Naive thymus-derived CD4-positive, alpha-beta T cell (primary cell): ENCODE measurements around the gene PA2G4. TPM values are rescaled to one million over a fixed set of nuclear protein-coding genes. Genes with fewer than 3 reads are reported as not detected.
A peak's percentile ranks its signal among the peaks of the same experiment; 100 is the strongest.

Experiments used
- ATAC-seq: fragments of 150-1000 bp; cut with Tn5 transposase; 2 replicates; pipeline ENCODE4 v1.10.0; 2021; ENCODE audit warnings: mild to moderate bottlenecking, moderate library complexity
- CTCF ChIA-PET: fragments of 350-600 bp; sonication (Branson Sonifier 250); formaldehyde crosslinking; loops from one replicate; lab custom pipeline; 2021; ENCODE audit warnings: antibody characterized with exemption; lab: Charles Lee
- POLR2A ChIA-PET: fragments of 350-600 bp; sonication (Branson Sonifier 250); formaldehyde crosslinking; loops from one replicate; lab custom pipeline; 2021; ENCODE audit warnings: antibody characterized with exemption, inconsistent platforms; lab: Charles Lee
- DNase-seq, 9 donors: peaks; one replicate each; pipeline versions ENCODE4 v3.0.0 to v3.0.0-alpha.2; 2020 to 2022; ENCODE audit warnings: mixed read lengths in 1 of 9
- H3K27ac ChIP-seq: one replicate; pipeline ENCODE4 v1.7.0; 2013; ENCODE audit warnings: mild to moderate bottlenecking, low read depth, low read length, moderate library complexity
- H3K27me3 ChIP-seq, 2 donors: one replicate each; pipeline ENCODE4 v1.7.0; 2013; ENCODE audit warnings: low read length in 2 of 2, mild to moderate bottlenecking in 2 of 2, moderate library complexity in 2 of 2; ENCODE audit not compliant: control insufficient read depth in 2 of 2, insufficient read depth in 2 of 2
- H3K36me3 ChIP-seq, 3 experiments: 1 replicate in 2 of 3; 2 replicates in 1 of 3; pipeline ENCODE4 v1.7.0; 2013; ENCODE audit warnings: low read length in 3 of 3, mild to moderate bottlenecking in 3 of 3, moderate library complexity in 1 of 3; ENCODE audit not compliant: insufficient read depth in 3 of 3, control insufficient read depth in 2 of 3
- H3K4me1 ChIP-seq, 2 donors: one replicate each; pipeline ENCODE4 v1.7.0; 2013; ENCODE audit warnings: low read length in 2 of 2, mild to moderate bottlenecking in 2 of 2, moderate library complexity in 1 of 2; ENCODE audit not compliant: control insufficient read depth in 2 of 2, insufficient read depth in 2 of 2
- H3K4me3 ChIP-seq: 2 replicates; pipeline ENCODE4 v1.7.0; 2013; ENCODE audit warnings: mild to moderate bottlenecking, low read length
- H3K9me3 ChIP-seq, 3 experiments: 1 replicate in 2 of 3; 2 replicates in 1 of 3; pipeline ENCODE4 v1.7.0; 2013; ENCODE audit warnings: low read length in 3 of 3; ENCODE audit not compliant: control insufficient read depth in 2 of 3
- H3K27ac Mint-ChIP-seq, 9 donors: one replicate each; pipeline ENCODE4 v1.8.0; 2020 to 2022; ENCODE audit warnings: mixed read lengths in 9 of 9, mild to moderate bottlenecking in 8 of 9, moderate library complexity in 5 of 9, inconsistent platforms in 2 of 9
- H3K27me3 Mint-ChIP-seq, 5 donors: one replicate each; pipeline ENCODE4 v1.8.0; 2021 to 2022; ENCODE audit warnings: mixed read lengths in 5 of 5, mild to moderate bottlenecking in 1 of 5
- H3K36me3 Mint-ChIP-seq, 5 donors: one replicate each; pipeline ENCODE4 v1.8.0; 2020 to 2022; ENCODE audit warnings: mixed read lengths in 5 of 5, mild to moderate bottlenecking in 3 of 5, inconsistent platforms in 1 of 5
- H3K4me1 Mint-ChIP-seq, 7 donors: one replicate each; pipeline ENCODE4 v1.8.0; 2020 to 2022; ENCODE audit warnings: mixed read lengths in 7 of 7, mild to moderate bottlenecking in 3 of 7, inconsistent platforms in 1 of 7
- H3K4me3 Mint-ChIP-seq, 10 donors: one replicate each; pipeline ENCODE4 v1.8.0; 2020 to 2022; ENCODE audit warnings: mild to moderate bottlenecking in 10 of 10, mixed read lengths in 10 of 10, moderate library complexity in 6 of 10, inconsistent platforms in 2 of 10
- H3K9me3 Mint-ChIP-seq, 11 donors: one replicate each; pipeline ENCODE4 v1.8.0; 2020 to 2022; ENCODE audit warnings: mixed read lengths in 11 of 11, mild to moderate bottlenecking in 4 of 11, inconsistent platforms in 1 of 11, moderate library complexity in 1 of 11
- intact Hi-C, 2 donors: fragments of 100-400 bp; cut with micrococcal nuclease; formaldehyde crosslinking; loops; one replicate each; pipeline ENCODE4 v1.15.1; 2023
- polyA plus RNA-seq, 2 donors: library from polyadenylated mRNA; unstranded; fragments of 300-500 nt; fragmentation: Illumina TruSeq; gene quantifications; one replicate each; pipeline ENCODE4 v1.2.3, GENCODE V29; 2021
- total RNA-seq, 6 experiments: library from RNA in 5 of 6; stranded (reverse) in 5 of 6; gene quantifications; 1 replicate in 5 of 6; 2 replicates in 1 of 6; pipeline ENCODE4 v1.2.3 and lab custom pipeline; 2021 to 2026

The PA2G4 gene
- total and polyA plus RNA-seq, 7 experiments from 2014 or later: 61.7 to 254 (median 121) TPM

DNA sequence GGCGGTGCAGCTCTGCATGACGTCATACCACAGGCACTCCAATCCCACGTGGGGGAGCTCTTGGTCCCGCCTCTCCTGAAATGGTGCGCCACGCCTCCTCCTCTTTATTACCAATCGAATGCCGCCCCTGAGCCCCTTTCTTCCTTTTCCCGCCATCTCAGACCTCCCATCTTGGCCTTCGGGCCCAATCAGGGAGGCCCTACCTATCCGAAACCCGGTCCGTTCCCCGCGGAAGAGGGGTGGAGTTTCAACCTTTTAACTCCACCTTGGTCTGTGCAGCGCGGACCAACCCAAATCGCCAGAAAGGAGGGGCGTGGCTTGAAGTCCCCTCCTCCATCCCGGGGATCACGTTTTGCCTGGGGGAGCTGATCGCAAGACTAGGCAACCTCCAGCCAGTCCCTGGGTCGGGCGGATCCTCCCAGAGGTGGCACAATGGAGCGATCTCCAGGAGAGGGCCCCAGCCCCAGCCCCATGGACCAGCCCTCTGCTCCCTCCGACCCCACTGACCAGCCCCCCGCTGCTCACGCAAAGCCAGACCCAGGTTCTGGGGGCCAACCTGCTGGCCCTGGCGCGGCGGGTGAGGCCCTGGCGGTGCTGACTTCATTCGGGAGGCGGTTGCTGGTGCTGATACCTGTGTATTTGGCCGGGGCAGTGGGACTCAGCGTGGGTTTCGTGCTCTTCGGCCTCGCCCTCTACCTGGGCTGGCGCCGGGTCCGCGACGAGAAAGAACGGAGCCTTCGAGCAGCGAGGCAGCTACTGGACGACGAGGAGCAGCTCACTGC lies 23.7 kb downstream of the PA2G4 start, which contains the start of gene ESYT1:
ESYT1 (plus strand) TSS at position 380 of the 782 bp plus-strand sequence; CDS start at position 433, 53 bp downstream.
- Histone ChIP-seq H3K27ac (peak within 1 kb of the TSS; percentile 84), H3K4me3 (peak within 1 kb of the TSS; percentile 77), H3K9me3 (no peaks in the 10 kb centered on the region), H3K36me3 (peaks cover 25 to 35% (median 26%) of the 10 kb centered on the region in 3 experiments), H3K4me1 (peaks cover 39 to 54% of the 10 kb centered on the region in 2 donors), H3K27me3 (no peaks in the 10 kb centered on the region)
- ChIA-PET POLR2A (interaction anchor here (0.6 to 13.1 kb wide), 18 partner anchors 11 to 1713 kb away, joined by 3 to 192 read pairs (median 5); partner anchors contain the start of genes ANKRD52, CNPY2, IL23A and MYL6), CTCF (interaction anchor here (0.6 to 13.4 kb wide), 17 partner anchors 8 to 402 kb away, joined by 3 to 193 read pairs (median 4); partner anchors contain the start of genes MYL6, PA2G4, SMARCC2 and ZC3H10)
- Mint-ChIP-seq H3K4me3 (peak within 1 kb of the TSS; percentile 95 to 100 (median 98)), H3K9me3 (peaks cover 0 to 4% (median 0%) of the 10 kb centered on the region in 11 donors), H3K27me3 (no peaks in the 10 kb centered on the region), H3K36me3 (peaks cover 10 to 40% (median 25%) of the 10 kb centered on the region in 5 donors), H3K4me1 (peaks cover 40 to 76% (median 65%) of the 10 kb centered on the region in 7 donors), H3K27ac (peak within 1 kb of the TSS; percentile 86 to 99 (median 91))
- intact Hi-C loops: loop anchor here (1.0 to 5.0 kb wide), 8 partner anchors 10 to 959 kb away; partner anchors contain the start of genes PA2G4 (in 2 of the 2), CS (in 1 of the 2), MYL6B (in 1 of the 2) and NAB2 (in 1 of the 2)
- ATAC-seq: peak; percentile 94
- DNase-seq: peak; percentile 75 to 100 (median 98)

DNA sequence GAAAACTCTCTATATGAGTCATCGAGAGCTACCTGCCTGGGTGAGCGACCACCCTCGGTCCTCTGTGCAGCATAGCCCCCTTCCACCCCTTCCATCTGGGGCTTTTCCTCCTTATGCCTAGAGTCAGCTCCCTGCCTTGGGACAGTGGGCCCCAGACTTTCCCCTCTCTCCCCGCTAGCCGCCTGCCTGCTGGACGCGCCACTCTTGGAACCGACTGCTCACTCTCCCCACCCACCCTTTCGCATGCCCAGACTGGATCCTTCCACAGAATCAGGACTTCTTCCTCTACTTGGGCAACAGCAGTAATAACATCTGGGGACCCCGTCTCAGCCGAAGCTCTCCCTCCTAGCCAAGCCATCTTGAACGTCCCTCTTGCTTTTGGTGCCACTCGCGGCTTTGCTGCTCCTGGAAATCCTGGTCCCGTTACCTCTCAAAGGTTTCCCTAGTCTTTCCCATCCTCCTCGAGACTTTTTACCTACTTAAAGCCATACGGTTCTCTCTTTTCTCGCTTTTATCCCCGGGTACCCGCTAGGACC lies 24.4 kb downstream of the PA2G4 start:
- DNase-seq: peak in 1 of 9 donors; percentile 29
- Mint-ChIP-seq H3K4me1 (peaks cover 40 to 78% (median 69%) of the 10 kb centered on the region in 7 donors), H3K27me3 (no peaks in the 10 kb centered on the region), H3K4me3 (peak overlapping the region; percentile 95 to 100 (median 98)), H3K9me3 (peaks cover 0 to 4% (median 0%) of the 10 kb centered on the region in 11 donors), H3K36me3 (peaks cover 10 to 44% (median 31%) of the 10 kb centered on the region in 5 donors), H3K27ac (peak overlapping the region; percentile 86 to 97 (median 91))
- no peaks in the 10 kb centered on the region for H3K9me3 ChIP-seq
- H3K27me3 ChIP-seq: no peaks in the 10 kb centered on the region
- intact Hi-C loops: loop anchor here (1.0 to 5.0 kb wide), 8 partner anchors 10 to 959 kb away; partner anchors contain the start of genes MYL6B (in 2 of the 2), CS (in 1 of the 2), NAB2 (in 1 of the 2) and PA2G4 (in 1 of the 2)
- peak overlapping the region; percentile 84 for H3K27ac ChIP-seq
- ChIA-PET POLR2A (interaction anchor here (0.6 to 13.1 kb wide), 15 partner anchors 11 to 1712 kb away, joined by 3 to 192 read pairs (median 16); partner anchors contain the start of genes IL23A, MYL6, MYL6B and PA2G4), CTCF (interaction anchor here (1.0 to 13.4 kb wide), 10 partner anchors 10 to 82 kb away, joined by 3 to 193 read pairs (median 4); partner anchors contain the start of genes MYL6, SMARCC2 and ZC3H10)
- no peak for ATAC-seq
- H3K4me1 ChIP-seq: peaks cover 39 to 58% of the 10 kb centered on the region in 2 donors
- H3K4me3 ChIP-seq: peak overlapping the region; percentile 77
- peaks cover 31 to 42% (median 33%) of the 10 kb centered on the region in 3 experiments for H3K36me3 ChIP-seq

DNA sequence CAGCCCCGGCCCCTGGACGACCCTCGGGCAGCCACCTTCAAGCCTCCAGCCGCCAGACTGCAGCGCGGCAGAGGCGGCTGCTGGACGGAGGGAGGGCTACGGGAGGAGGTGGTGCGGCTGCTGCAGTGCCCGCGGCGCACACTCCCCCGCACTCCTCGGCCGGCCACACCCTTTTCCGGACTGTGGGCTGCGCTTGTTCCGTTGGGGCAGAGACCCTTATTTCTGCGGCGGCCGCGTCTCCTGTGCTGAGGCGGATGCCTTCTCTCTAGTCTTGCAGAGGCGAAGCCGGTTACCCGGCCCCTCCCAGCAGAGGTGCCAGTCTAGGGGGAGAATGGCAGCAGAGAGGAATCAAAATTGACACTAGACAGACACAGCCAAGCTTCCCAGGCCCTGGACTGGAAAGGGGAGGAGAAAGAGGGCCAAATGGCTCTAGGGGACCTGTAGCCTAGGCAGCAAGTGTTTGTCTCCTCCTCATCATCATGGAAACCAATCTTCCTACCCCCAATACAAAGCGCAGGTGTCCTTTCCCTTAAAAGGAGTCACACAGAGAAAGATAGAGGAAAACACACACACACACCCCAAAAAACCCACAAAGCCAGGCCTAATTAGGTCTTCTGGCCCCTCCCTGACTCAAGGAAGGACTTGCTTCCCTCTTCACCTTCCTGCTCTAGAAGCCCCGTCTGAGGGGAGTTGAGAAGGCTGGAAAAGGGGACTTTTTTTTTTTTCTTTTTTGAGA lies 25.0 kb downstream of the PA2G4 start:
- Mint-ChIP-seq H3K36me3 (peaks cover 10 to 46% (median 37%) of the 10 kb centered on the region in 5 donors), H3K4me3 (peak overlapping the region; percentile 95 to 100 (median 98)), H3K27me3 (no peaks in the 10 kb centered on the region), H3K4me1 (peaks cover 40 to 75% (median 68%) of the 10 kb centered on the region in 7 donors), H3K27ac (peak overlapping the region; percentile 86 to 97 (median 91)), H3K9me3 (peaks cover 0 to 8% (median 0%) of the 10 kb centered on the region in 11 donors)
- CTCF ChIA-PET: interaction anchor here (0.5 to 13.4 kb wide), 8 partner anchors 11 to 373 kb away, joined by 3 to 193 read pairs (median 8); partner anchors contain the start of genes MYL6 and SMARCC2
- H3K4me3 ChIP-seq: peak overlapping the region; percentile 77
- no peaks in the 10 kb centered on the region for H3K27me3 ChIP-seq
- peak; percentile 34 to 78 (median 68) for DNase-seq
- intact Hi-C loops: loop anchor here in 1 of 2 donors (1.0 to 5.0 kb wide), 5 partner anchors 9 to 958 kb away; partner anchors contain the start of genes MYL6B, NAB2, STAT2 and TIMELESS
- peak; percentile 16 for ATAC-seq
- peak overlapping the region; percentile 84 for H3K27ac ChIP-seq
- H3K4me1 ChIP-seq: peaks cover 39 to 58% of the 10 kb centered on the region in 2 donors
- H3K9me3 ChIP-seq: no peaks in the 10 kb centered on the region
- peaks cover 38 to 48% (median 39%) of the 10 kb centered on the region in 3 experiments for H3K36me3 ChIP-seq
- POLR2A ChIA-PET: interaction anchor here (0.6 to 13.1 kb wide), 12 partner anchors 12 to 209 kb away, joined by 3 to 192 read pairs (median 16); partner anchors contain the start of genes IL23A, MYL6, MYL6B and PA2G4

DNA sequence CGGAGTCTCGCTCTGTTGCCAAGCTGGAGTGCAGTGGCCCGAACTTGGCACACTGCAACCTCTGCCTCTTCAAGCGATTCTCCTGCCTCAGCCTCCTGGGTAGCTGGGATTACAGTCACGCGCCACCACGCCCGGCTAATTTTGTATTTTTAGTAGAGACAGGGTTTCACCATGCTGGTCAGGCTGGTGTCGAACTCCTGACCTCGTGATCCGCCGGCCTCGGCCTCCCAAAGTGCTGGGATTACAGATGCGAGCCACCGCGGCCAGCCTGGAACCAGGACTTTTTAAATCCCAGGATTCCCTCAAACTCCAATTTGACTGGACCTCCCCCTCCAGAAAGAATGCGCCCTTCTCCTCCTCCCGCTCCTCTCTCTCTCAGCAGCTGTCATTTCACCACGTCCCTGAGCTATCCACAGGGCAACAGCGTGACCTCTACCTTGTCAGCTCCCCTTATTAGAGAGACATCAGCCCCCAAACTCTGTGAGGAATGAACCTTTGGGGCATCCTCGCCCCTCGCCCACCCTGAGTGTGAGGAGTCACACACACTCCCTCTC lies 25.7 kb downstream of the PA2G4 start:
- Histone ChIP-seq H3K27ac (peak overlapping the region; percentile 84), H3K4me1 (peaks cover 39 to 55% of the 10 kb centered on the region in 2 donors), H3K36me3 (peaks cover 39 to 54% (median 44%) of the 10 kb centered on the region in 3 experiments), H3K27me3 (no peaks in the 10 kb centered on the region), H3K4me3 (peak overlapping the region; percentile 77), H3K9me3 (no peaks in the 10 kb centered on the region)
- peak overlapping the region; percentile 86 to 97 (median 91) for H3K27ac Mint-ChIP-seq
- H3K36me3 Mint-ChIP-seq: peaks cover 10 to 47% (median 37%) of the 10 kb centered on the region in 5 donors
- intact Hi-C loops: loop anchor here in 1 of 2 donors (1.0 to 5.0 kb wide), 5 partner anchors 8 to 957 kb away; partner anchors contain the start of genes MYL6B, NAB2, STAT2 and TIMELESS
- POLR2A ChIA-PET: interaction anchor here (0.6 to 13.1 kb wide), 10 partner anchors 12 to 209 kb away, joined by 3 to 192 read pairs (median 4); partner anchors contain the start of genes IL23A, MYL6, MYL6B and RPL41
- DNase-seq: no peak
- CTCF ChIA-PET: interaction anchor here (0.5 to 5.2 kb wide), 6 partner anchors 10 to 372 kb away, joined by 3 to 37 read pairs (median 7); partner anchors contain the start of gene SMARCC2
- peaks cover 0 to 8% (median 0%) of the 10 kb centered on the region in 11 donors for H3K9me3 Mint-ChIP-seq
- peaks cover 40 to 71% (median 63%) of the 10 kb centered on the region in 7 donors for H3K4me1 Mint-ChIP-seq
- no peaks in the 10 kb centered on the region for H3K27me3 Mint-ChIP-seq
- H3K4me3 Mint-ChIP-seq: peak overlapping the region; percentile 95 to 100 (median 98)
- no peak for ATAC-seq

DNA sequence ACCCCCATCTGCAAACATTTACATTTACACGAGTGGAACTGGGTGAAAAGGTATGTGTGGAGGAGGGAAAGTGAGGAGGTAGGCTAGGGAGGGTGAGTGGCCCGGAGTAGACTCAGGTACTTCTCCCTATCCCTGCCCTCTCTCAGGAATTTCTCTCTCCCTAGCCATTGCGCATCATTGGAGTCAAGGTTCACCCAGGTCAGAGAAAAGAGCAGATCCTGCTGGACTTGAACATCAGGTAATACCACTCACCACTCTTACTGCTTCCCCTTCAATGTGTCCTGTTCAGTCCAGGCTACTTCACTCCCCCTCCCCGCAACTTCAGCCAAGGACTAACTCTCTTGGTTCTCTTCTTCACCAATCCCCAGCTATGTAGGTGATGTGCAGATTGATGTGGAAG lies 26.5 kb downstream of the PA2G4 start:
- Histone ChIP-seq H3K27ac (peak overlapping the region; percentile 84), H3K4me1 (peaks cover 35 to 46% of the 10 kb centered on the region in 2 donors), H3K9me3 (no peaks in the 10 kb centered on the region), H3K27me3 (no peaks in the 10 kb centered on the region), H3K4me3 (peak overlapping the region; percentile 77), H3K36me3 (peaks cover 39 to 62% (median 46%) of the 10 kb centered on the region in 3 experiments)
- Mint-ChIP-seq H3K27me3 (no peaks in the 10 kb centered on the region), H3K4me3 (peak overlapping the region; percentile 95 to 100 (median 98)), H3K9me3 (peaks cover 0 to 8% (median 0%) of the 10 kb centered on the region in 11 donors), H3K36me3 (peaks cover 10 to 49% (median 38%) of the 10 kb centered on the region in 5 donors), H3K4me1 (peaks cover 40 to 70% (median 66%) of the 10 kb centered on the region in 7 donors), H3K27ac (peak overlapping the region; percentile 49 to 97 (median 90))
- CTCF ChIA-PET: interaction anchor here (0.6 to 1.5 kb wide), 3 partner anchors 14 to 58 kb away, joined by 3 to 10 read pairs (median 7); partner anchors contain the start of gene SMARCC2
- no peak for DNase-seq
- no peak for ATAC-seq
- intact Hi-C loops: no loop called here
- POLR2A ChIA-PET: interaction anchor here (1.0 to 13.1 kb wide), 7 partner anchors 13 to 205 kb away, joined by 3 to 192 read pairs (median 6); partner anchors contain the start of genes MYL6, MYL6B, PA2G4 and RPL41
